H1 (cell line): Measurements from ENCODE around the gene ELOVL1. TPM values are rescaled to one million over a fixed set of nuclear protein-coding genes. Genes with fewer than 3 reads are reported as not detected.

Experiments used
- CTCF ChIA-PET: fragments of 300-600 bp; sonication (Branson Sonifier 250); formaldehyde crosslinking; loops from one replicate; lab custom pipeline; 2021; ENCODE audit not compliant: partially characterized antibody; lab: Charles Lee
- POLR2A ChIA-PET: fragments of 300-600 bp; sonication (Branson Sonifier 250); formaldehyde crosslinking; loops from one replicate; lab custom pipeline; 2021; ENCODE audit warnings: inconsistent platforms; ENCODE audit not compliant: partially characterized antibody; lab: Charles Lee
- DNase-seq, 2 experiments: peaks; one replicate each; pipeline versions ENCODE4 v3.0.0 to v3.0.0-alpha.2; 2010 to 2022; ENCODE audit warnings: low spot score in 2 of 2, low read depth in 1 of 2, mixed read lengths in 1 of 2
- FAIRE-seq: peaks from 2 replicates; lab custom pipeline; 2011; peaks lifted over from hg19 to GRCh38; lab: Jason Lieb, UNC
- H2AFZ ChIP-seq: 2 replicates; pipeline ENCODE4 v1.8.1; 2012; ENCODE audit warnings: low read length, inconsistent platforms
- H2AK5ac ChIP-seq: 2 replicates; pipeline ENCODE4 v1.6.1; 2013; ENCODE audit warnings: low read depth, low read length
- H2BK120ac ChIP-seq: replicated peaks from 2 replicates; pipeline ENCODE3; 2013; ENCODE audit warnings: low read depth, low read length, inconsistent platforms
- H2BK12ac ChIP-seq: 2 replicates; pipeline ENCODE4 v1.6.1; 2013; ENCODE audit warnings: low read depth, low read length
- H2BK15ac ChIP-seq: 2 replicates; pipeline ENCODE4 v1.6.1; 2013; ENCODE audit warnings: low read length
- H2BK20ac ChIP-seq: 2 replicates; pipeline ENCODE4 v1.6.1; 2013; ENCODE audit warnings: low read length
- H2BK5ac ChIP-seq: 2 replicates; pipeline ENCODE4 v1.6.1; 2013; ENCODE audit warnings: low read depth, low read length
- H3K14ac ChIP-seq: 2 replicates; pipeline ENCODE4 v1.6.1; 2013; ENCODE audit warnings: inconsistent platforms; ENCODE audit not compliant: insufficient read length
- H3K18ac ChIP-seq: 2 replicates; pipeline ENCODE4 v1.6.1; 2013; ENCODE audit warnings: low read length; ENCODE audit errors: extremely low read depth
- H3K23ac ChIP-seq: 2 replicates; pipeline ENCODE4 v1.6.1; 2013; ENCODE audit warnings: inconsistent platforms; ENCODE audit not compliant: insufficient read length
- H3K23me2 ChIP-seq: 2 replicates; pipeline ENCODE4 v1.6.1; 2013; ENCODE audit warnings: low read depth, low read length
- H3K27ac ChIP-seq: 2 replicates; pipeline ENCODE4 v1.6.1; 2011; ENCODE audit warnings: low read depth, low read length, inconsistent platforms
- H3K27me3 ChIP-seq, 4 experiments: replicated peaks in 1 of 4; 1 replicate in 1 of 4; 2 replicates in 3 of 4; pipeline versions ENCODE4 v1.6.1 to v1.8.1; 2011 to 2013; ENCODE audit warnings: low read length in 3 of 4, mild to moderate bottlenecking in 3 of 4, inconsistent platforms in 2 of 4, mixed read lengths in 2 of 4, moderate library complexity in 1 of 4; ENCODE audit not compliant: control insufficient read depth in 3 of 4, insufficient read depth in 3 of 4; ENCODE audit errors: extremely low read depth in 1 of 4
- H3K36me3 ChIP-seq, 4 experiments: 2 replicates each; pipeline versions ENCODE4 v1.6.1 to v1.8.1; 2011 to 2013; ENCODE audit warnings: mild to moderate bottlenecking in 4 of 4, low read length in 3 of 4, moderate library complexity in 2 of 4, control low read depth in 1 of 4, inconsistent platforms in 1 of 4; ENCODE audit not compliant: insufficient read depth in 4 of 4, control insufficient read depth in 2 of 4
- H3K4ac ChIP-seq: replicated peaks from 2 replicates; pipeline ENCODE3; 2013; ENCODE audit warnings: low read length, low read depth, mixed read lengths, inconsistent platforms; ENCODE audit not compliant: insufficient read length
- H3K4me1 ChIP-seq, 4 experiments: replicated peaks in 1 of 4; 1 replicate in 1 of 4; 2 replicates in 3 of 4; pipeline versions ENCODE4 v1.6.1 to v1.8.1; 2011 to 2013; ENCODE audit warnings: low read length in 3 of 4, inconsistent platforms in 2 of 4, mixed read lengths in 1 of 4; ENCODE audit not compliant: insufficient read depth in 4 of 4, control insufficient read depth in 3 of 4
- H3K4me2 ChIP-seq, 2 experiments: 2 replicates each; pipeline versions ENCODE4 v1.6.1 to v1.8.1; 2011 to 2013; ENCODE audit warnings: low read depth in 2 of 2, low read length in 2 of 2, control low read depth in 1 of 2, inconsistent platforms in 1 of 2, mild to moderate bottlenecking in 1 of 2; ENCODE audit not compliant: insufficient read depth in 1 of 2
- H3K4me3 ChIP-seq, 4 experiments: fragments of 200-600, 300-600 bp in 1 of 4; sonication (generic), shearing (Covaris generic), sonication (Bioruptor Twin) in 1 of 4; 2 replicates each; pipeline versions ENCODE4 v1.5.1 to v1.8.1; 2011 to 2016; ENCODE audit warnings: low read length in 4 of 4, low read depth in 3 of 4, control low read depth in 2 of 4, inconsistent platforms in 2 of 4, mild to moderate bottlenecking in 2 of 4, mixed read lengths in 1 of 4, moderate library complexity in 1 of 4; ENCODE audit not compliant: insufficient read depth in 2 of 4; ENCODE audit errors: extremely low read depth in 1 of 4
- H3K56ac ChIP-seq: replicated peaks from 2 replicates; pipeline ENCODE3; 2013; ENCODE audit warnings: low read depth, mild to moderate bottlenecking, mixed read lengths, low read length, inconsistent platforms; ENCODE audit not compliant: insufficient read length
- H3K79me1 ChIP-seq: 2 replicates; pipeline ENCODE4 v1.6.1; 2013; ENCODE audit warnings: low read depth, low read length, control low read depth
- H3K79me2 ChIP-seq, 2 experiments: 2 replicates each; pipeline versions ENCODE4 v1.6.1 to v1.8.1; 2012 to 2013; ENCODE audit warnings: low read length in 2 of 2, mild to moderate bottlenecking in 2 of 2, inconsistent platforms in 1 of 2; ENCODE audit not compliant: insufficient read depth in 2 of 2, control insufficient read depth in 1 of 2
- H3K9ac ChIP-seq, 4 experiments: replicated peaks in 1 of 4; 1 replicate in 1 of 4; 2 replicates in 3 of 4; pipeline versions ENCODE4 v1.6.1 to v1.8.1; 2011 to 2013; ENCODE audit warnings: low read depth in 3 of 4, low read length in 3 of 4, control low read depth in 2 of 4, mild to moderate bottlenecking in 2 of 4, moderate library complexity in 2 of 4, inconsistent platforms in 1 of 4; ENCODE audit errors: extremely low read depth in 1 of 4
- H3K9me3 ChIP-seq, 2 experiments: 2 replicates each; pipeline versions ENCODE4 v1.6.1 to v1.8.1; 2012 to 2013; ENCODE audit warnings: mild to moderate bottlenecking in 2 of 2, moderate library complexity in 2 of 2, control low read depth in 1 of 2, inconsistent platforms in 1 of 2, low read depth in 1 of 2, low read length in 1 of 2, mixed read lengths in 1 of 2; ENCODE audit not compliant: insufficient read depth in 2 of 2
- H4K20me1 ChIP-seq, 2 experiments: replicated peaks in 1 of 2; 2 replicates each; pipeline versions ENCODE3 to v1.8.1; 2011 to 2013; ENCODE audit warnings: inconsistent platforms in 2 of 2, low read length in 2 of 2, mild to moderate bottlenecking in 1 of 2; ENCODE audit not compliant: insufficient read depth in 2 of 2, control insufficient read depth in 1 of 2
- H4K5ac ChIP-seq: 2 replicates; pipeline ENCODE4 v1.6.1; 2013; ENCODE audit warnings: low read length, low read depth, mixed read lengths, inconsistent platforms; ENCODE audit not compliant: insufficient read length
- H4K8ac ChIP-seq: 2 replicates; pipeline ENCODE4 v1.8.0; 2013; ENCODE audit warnings: mild to moderate bottlenecking, moderate library complexity, low read length, inconsistent platforms; ENCODE audit not compliant: insufficient read depth; ENCODE audit errors: extremely low read depth
- H4K91ac ChIP-seq: replicated peaks from 2 replicates; pipeline ENCODE3; 2013; ENCODE audit warnings: low read length, mixed read lengths, inconsistent platforms; ENCODE audit not compliant: insufficient read length
- ASH2L ChIP-seq: fragments of 200-600, 300-600 bp; sonication (generic); IDR thresholded peaks from one replicate; pipeline ENCODE4 v1.7.1; 2017; ENCODE audit warnings: low read length
- BCL11A ChIP-seq, 2 experiments: IDR thresholded peaks; one replicate each; pipeline ENCODE4 v1.6.1; 2011; ENCODE audit warnings: low read depth in 2 of 2, low read length in 2 of 2, mild to moderate bottlenecking in 2 of 2
- CEBPB ChIP-seq: IDR thresholded peaks from 2 replicates; pipeline ENCODE4 v1.6.1; 2012; ENCODE audit warnings: low read depth, low read length
- CHD1 ChIP-seq: IDR thresholded peaks from 2 replicates; pipeline ENCODE4 v1.6.1; 2012; ENCODE audit warnings: low read depth, low read length, improper control_type of control experiment
- NRF1 ChIP-seq: IDR thresholded peaks from 2 replicates; pipeline ENCODE4 v1.6.1; 2011; ENCODE audit warnings: mild to moderate bottlenecking, low read depth, low read length, improper control_type of control experiment
- RAD21 ChIP-seq, 2 experiments: IDR thresholded peaks in 1 of 2; conservative IDR thresholded peaks in 1 of 2; 2 replicates each; pipeline ENCODE4 v1.6.1; 2011; ENCODE audit warnings: low read depth in 2 of 2, low read length in 2 of 2, improper control_type of control experiment in 1 of 2, inconsistent platforms in 1 of 2, mild to moderate bottlenecking in 1 of 2, moderate library complexity in 1 of 2
- RFX5 ChIP-seq: IDR thresholded peaks from 2 replicates; pipeline ENCODE4 v1.6.1; 2011; ENCODE audit warnings: low read depth, low read length, improper control_type of control experiment, borderline replicate concordance
- RNF2 ChIP-seq: fragments of 200-900, 300-1000 bp; sonication (generic); IDR thresholded peaks from 2 replicates; pipeline ENCODE4 v1.7.1; 2016; ENCODE audit warnings: borderline replicate concordance, low read depth, mild to moderate bottlenecking, antibody characterized with exemption, low read length; ENCODE audit not compliant: poor library complexity, severe bottlenecking; ENCODE audit errors: missing control alignments
- RXRA ChIP-seq: IDR thresholded peaks from 2 replicates; pipeline ENCODE4 v1.6.1; 2011; ENCODE audit warnings: low read depth, mild to moderate bottlenecking, low read length, moderate library complexity; ENCODE audit not compliant: insufficient read depth
- SP2 ChIP-seq: IDR thresholded peaks from 2 replicates; pipeline ENCODE4 v1.6.1; 2012; ENCODE audit warnings: mild to moderate bottlenecking, low read length, inconsistent platforms
- SUZ12 ChIP-seq: fragments of 200-600 bp; sonication (generic); IDR thresholded peaks from 2 replicates; pipeline ENCODE4 v1.6.1; 2012; ENCODE audit warnings: mild to moderate bottlenecking, inconsistent platforms, low read length, moderate library complexity, mixed read lengths
- TEAD4 ChIP-seq: IDR thresholded peaks from 2 replicates; pipeline ENCODE4 v1.6.1; 2012; ENCODE audit warnings: low read depth, low read length, inconsistent platforms, mixed read lengths
- WGBS, 2 experiments: shearing (Covaris generic) in 1 of 2; methylation state at CpG; one replicate each; pipeline versions ENCODE4 v1.1.6 to v1.1.7; 2013 to 2015; ENCODE audit warnings: low lambda C conversion rate in 2 of 2, mixed read lengths in 2 of 2, inconsistent platforms in 1 of 2, low coverage in 1 of 2, missing lambda C conversion rate in 1 of 2; ENCODE audit not compliant: insufficient replicate concordance in 2 of 2, insufficient coverage in 1 of 2, insufficient read length in 1 of 2; ENCODE audit errors: extremely low coverage in 1 of 2, missing lambda C conversion rate in 1 of 2; 5-methylcytosine and 5-hydroxymethylcytosine counted together
- polyA plus RNA-seq, 7 experiments: library from polyadenylated mRNA; depleted of rRNA in 3 of 7; stranded (reverse) in 5 of 7; unstranded in 2 of 7; fragments of >200 nt in 5 of 7; fragments of 200-250 nt in 2 of 7; gene quantifications; 1 replicate in 5 of 7; 2 replicates in 1 of 7; 4 replicates in 1 of 7; pipeline versions ENCODE4 v1.2.1 to v1.2.3, GENCODE V29; 2011 to 2013; ENCODE audit warnings: missing spikeins in 2 of 7, mixed read lengths in 2 of 7
- total RNA-seq: library from RNA; stranded (reverse); fragmentation: NEBNext Ultra II Directional; extraction: Animal tissue kit (Norgen Biotek cat#: 25700); gene quantifications from 2 replicates; pipeline ENCODE4 v1.2.1, GENCODE V29; 2021
- TF ChIP-seq, protein P1 (sequence below): IDR thresholded peaks from 2 replicates; pipeline ENCODE4 v1.6.1; 2012; ENCODE audit warnings: inconsistent platforms

The ELOVL1 gene
- total and polyA plus RNA-seq, 2 of the 8 experiments (the other 6 are each of a cell fraction or from before 2014, with no cell fraction given): 28.5 to 68.1 TPM

DNA sequence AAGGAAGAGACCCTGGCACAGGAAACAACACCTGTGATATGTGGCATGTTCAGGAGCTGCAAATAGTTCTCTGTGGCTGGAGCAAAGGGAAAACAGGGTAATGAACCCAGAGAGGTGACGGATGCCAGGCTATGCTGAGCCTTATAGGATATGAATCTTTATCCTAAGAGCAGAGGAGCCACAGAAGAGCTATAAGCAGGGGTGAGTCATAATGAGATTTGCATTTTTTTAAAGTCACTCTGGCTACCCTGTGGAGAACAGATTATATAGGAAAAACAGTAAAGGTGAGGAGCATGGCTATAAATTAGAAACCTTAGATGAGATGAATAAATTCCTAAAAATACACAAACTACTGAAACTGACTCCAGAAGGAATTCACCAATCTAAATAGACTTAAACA, 43.0 kb downstream of the ELOVL1 start:
- no peak overlapping the region for H3K4me3 ChIP-seq
- H2AFZ ChIP-seq: no peak overlapping the region
- ChIA-PET CTCF (interaction anchor here (1.0 kb wide), 1 partner anchor 30 kb away, joined by 3 read pairs; no protein-coding TSS in a partner anchor), POLR2A (interaction anchor here (1.0 kb wide), 1 partner anchor 24 kb away, joined by 4 read pairs; no protein-coding TSS in a partner anchor)
- no peak overlapping the region for H4K8ac ChIP-seq
- no peak overlapping the region for H2BK12ac ChIP-seq
- no peak overlapping the region for H4K91ac ChIP-seq
- H3K9ac ChIP-seq: no peak overlapping the region
- peaks cover 0 to 10% of the 10 kb centered on the region in 2 experiments; a peak in 2 of 4 replicates for H3K9me3 ChIP-seq
- H3K4ac ChIP-seq: no peak overlapping the region
- WGBS, 2 experiments: 89% methylated on average over 1 of the region's 1 CpG; no CpG with 5 or more reads in 1 of the 2 experiments
- H3K36me3 ChIP-seq: no peaks in the 10 kb centered on the region
- FAIRE-seq (no peak), DNase-seq (no peak)
- no peak overlapping the region for H3K18ac ChIP-seq
- no peak overlapping the region for H3K14ac ChIP-seq
- no peak overlapping the region for H2BK20ac ChIP-seq
- H3K79me1 ChIP-seq: no peaks in the 10 kb centered on the region
- H3K27ac ChIP-seq: no peak overlapping the region
- peaks cover 0 to 4% (median under 1%) of the 10 kb centered on the region in 4 experiments; a peak in 2 of 7 replicates for H3K4me1 ChIP-seq
- no peak overlapping the region for H3K56ac ChIP-seq
- no peaks in the 10 kb centered on the region for H3K23me2 ChIP-seq
- H3K79me2 ChIP-seq: no peaks in the 10 kb centered on the region
- H2BK120ac ChIP-seq: no peak overlapping the region
- no peak overlapping the region for H3K4me2 ChIP-seq
- no peaks in the 10 kb centered on the region; a peak in 1 of 7 replicates for H3K27me3 ChIP-seq
- no peaks in the 10 kb centered on the region for H4K20me1 ChIP-seq
- H3K23ac ChIP-seq: no peak overlapping the region
- H2BK15ac ChIP-seq: no peak overlapping the region
- H4K5ac ChIP-seq: no peak overlapping the region
- no peak overlapping the region for H2AK5ac ChIP-seq
- H2BK5ac ChIP-seq: no peak overlapping the region
- no peak for TF ChIP-seq RNF2
- no peak for TF ChIP-seq RXRA
- TF ChIP-seq BCL11A (IDR thresholded peaks at IDR 0.05; ENCODE audit: low read depth in 2 of 2, low read length in 2 of 2): no peak
- no peak for TF ChIP-seq NRF1
- TF ChIP-seq CHD1: no peak
- no peak for TF ChIP-seq SUZ12
- no peak for TF ChIP-seq TEAD4
- TF ChIP-seq, protein P1, sequence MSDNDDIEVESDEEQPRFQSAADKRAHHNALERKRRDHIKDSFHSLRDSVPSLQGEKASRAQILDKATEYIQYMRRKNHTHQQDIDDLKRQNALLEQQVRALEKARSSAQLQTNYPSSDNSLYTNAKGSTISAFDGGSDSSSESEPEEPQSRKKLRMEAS: no peak
- no peak for TF ChIP-seq RAD21 (IDR thresholded peaks at IDR 0.05 in 1 of 2, conservative IDR thresholded peaks at IDR 0.05 in 1 of 2; ENCODE audit: low read depth in 2 of 2, low read length in 2 of 2)
- TF ChIP-seq SP2: no peak
- no peak for TF ChIP-seq ASH2L
- TF ChIP-seq RFX5: no peak
- no peak for TF ChIP-seq CEBPB
